ENCODE results near the gene SPRY1.

The SPRY1 gene

GRCh38 chr4:123396307-123397143 lies at the start of gene SPRY1:
Gene SPRY1 (plus strand): TSS chr4:123396795. CDS start chr4:123401592, 4,797 bp downstream.
- peak; percentile 80 for DNase-seq

GRCh38 chr4:123346951-123347350 lies 49.6 kb upstream of the SPRY1 start:
- DNase-seq: no peak

GRCh38 chr4:123348946-123349345 lies 47.6 kb upstream of the SPRY1 start:
- DNase-seq: no peak

GRCh38 chr4:123349421-123350190 lies 47.0 kb upstream of the SPRY1 start:
- no peak for DNase-seq

DNA sequence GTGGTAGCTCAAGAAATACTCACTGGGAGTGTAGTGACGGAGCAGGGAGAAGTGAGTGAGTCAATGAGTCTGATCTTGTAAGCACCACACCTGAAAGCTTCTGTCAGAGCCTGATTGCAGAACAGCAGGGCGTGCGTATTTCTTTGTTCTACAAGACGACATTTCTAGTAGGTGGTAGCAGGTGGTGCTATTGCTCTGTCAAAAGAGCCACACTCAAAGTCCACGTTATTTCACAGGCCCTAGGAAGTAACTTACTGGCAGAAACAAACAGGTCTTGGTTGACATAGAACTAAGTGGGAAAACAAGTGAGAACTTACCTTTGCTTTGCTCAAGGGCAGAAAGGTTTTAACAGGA lies 46.4 kb upstream of the SPRY1 start:
- no peak for DNase-seq

DNA sequence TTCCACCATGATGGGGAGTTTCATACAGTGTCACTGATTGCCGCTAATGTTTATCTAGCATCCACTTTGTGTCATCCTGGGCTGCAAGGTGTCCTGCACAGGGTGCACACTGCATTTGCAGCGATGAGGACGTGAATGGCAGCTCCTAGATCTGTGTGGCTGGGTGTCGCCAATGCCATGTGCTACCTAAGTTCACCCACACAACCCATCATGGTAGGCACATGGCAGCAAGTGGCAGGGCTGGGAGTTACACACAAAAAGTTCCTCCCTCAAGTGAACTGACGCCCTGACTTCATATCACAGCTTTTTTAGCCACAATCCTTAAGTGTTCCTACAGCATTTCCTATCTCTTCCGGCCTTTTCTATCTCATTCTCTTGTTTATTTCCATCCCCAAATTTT lies 45.9 kb upstream of the SPRY1 start:
- DNase-seq: no peak

DNA sequence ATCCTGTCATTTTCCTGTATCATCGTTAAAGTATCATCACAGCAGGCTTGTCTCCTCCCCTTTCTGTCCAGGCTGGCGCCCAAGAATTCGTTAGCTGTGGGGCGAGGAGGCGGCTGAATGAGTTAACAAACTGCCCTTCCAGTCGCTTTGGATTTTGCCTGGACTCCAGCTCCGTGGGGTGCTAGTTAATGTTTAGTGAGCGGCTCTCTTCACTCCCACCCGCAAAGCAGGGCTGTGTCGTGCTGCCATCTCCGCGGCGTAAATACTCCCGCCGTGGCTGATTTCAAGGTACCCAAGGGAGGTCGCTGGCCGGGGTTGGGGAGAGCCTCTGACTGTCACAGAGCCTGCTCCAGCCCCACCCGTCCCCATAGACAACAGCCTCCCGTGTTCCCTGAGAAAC lies 44.9 kb upstream of the SPRY1 start:
- no peak for DNase-seq

GRCh38 chr4:123352240-123352945 lies 44.2 kb upstream of the SPRY1 start:
- DNase-seq: no peak

GRCh38 chr4:123352966-123353365 lies 43.6 kb upstream of the SPRY1 start:
- DNase-seq: no peak

DNA sequence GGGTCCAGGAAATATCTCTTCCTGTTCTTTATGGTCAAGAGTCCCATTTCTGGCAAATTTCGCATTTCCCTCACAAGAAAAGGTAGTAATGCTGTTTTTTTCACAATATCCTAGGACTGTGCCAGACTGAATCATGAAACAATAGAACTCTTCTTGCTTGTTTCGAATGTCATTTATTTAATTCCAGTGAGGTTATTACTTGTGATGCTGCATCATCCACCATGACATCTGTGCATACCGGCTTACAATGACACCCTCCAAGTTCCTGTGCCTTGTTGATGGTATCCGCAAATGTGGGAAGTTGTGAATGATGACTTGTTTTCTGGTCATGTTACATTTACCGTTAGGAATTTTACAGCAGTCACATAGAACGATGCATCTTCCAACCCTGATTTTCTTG lies 42.9 kb upstream of the SPRY1 start:
- DNase-seq: no peak

DNA sequence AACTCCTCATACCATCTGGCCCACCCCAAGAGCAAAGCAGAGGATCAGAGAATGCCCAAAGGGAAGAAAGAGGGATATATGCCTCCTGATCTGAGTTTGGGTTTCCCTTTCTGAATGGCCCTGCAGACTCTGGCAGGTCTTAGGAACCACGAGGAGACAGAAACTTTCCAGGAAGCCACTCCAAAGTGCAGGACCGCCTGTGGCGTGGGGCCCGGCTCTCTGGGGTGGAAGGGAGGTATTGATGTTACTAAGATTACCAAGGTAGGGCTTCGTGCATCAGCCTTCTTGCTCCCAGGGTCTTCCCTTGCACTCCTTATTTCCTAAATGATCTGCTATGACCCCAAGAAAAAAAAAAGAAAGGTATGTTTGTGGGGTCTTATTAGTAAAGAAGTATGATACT lies 41.9 kb upstream of the SPRY1 start:
- DNase-seq: no peak

- DNase-seq: no peak
Observed at GRCh38 chr4:123356921-123357320, 39.7 kb upstream of the SPRY1 start.

- DNase-seq: no peak
Observed at GRCh38 chr4:123359449-123360315, 36.9 kb upstream of the SPRY1 start.

DNA sequence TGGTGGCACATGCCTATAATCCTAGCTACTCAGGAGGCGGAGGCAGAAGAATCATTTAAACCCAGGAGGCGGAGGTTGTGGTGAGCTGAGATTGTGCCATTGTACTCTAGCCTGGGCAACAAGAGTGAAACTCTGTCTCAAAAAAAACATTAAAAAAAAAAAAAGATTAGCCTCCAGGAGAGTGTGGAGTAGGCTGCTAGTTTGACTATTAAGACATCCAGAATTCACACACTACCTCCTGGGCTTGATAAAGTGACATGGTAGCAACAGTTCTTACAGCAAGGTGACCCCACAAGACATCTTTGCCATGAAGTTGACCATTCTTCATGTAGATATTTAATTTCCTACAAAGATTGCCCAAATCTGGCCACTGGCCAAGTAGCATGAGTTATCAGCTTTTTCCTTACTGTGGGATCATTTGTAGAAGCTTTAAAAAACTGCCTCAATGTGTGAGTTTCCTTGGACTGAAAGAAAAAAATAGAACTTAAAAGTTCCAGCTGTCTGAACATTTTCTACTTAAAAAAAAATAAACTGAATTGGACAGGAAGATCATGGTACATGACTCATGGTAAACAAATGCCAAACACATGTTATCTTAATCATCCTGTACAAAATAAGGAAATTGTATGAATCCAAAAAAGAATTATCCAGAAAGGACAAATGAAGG lies 35.3 kb upstream of the SPRY1 start:
- no peak for DNase-seq

DNA sequence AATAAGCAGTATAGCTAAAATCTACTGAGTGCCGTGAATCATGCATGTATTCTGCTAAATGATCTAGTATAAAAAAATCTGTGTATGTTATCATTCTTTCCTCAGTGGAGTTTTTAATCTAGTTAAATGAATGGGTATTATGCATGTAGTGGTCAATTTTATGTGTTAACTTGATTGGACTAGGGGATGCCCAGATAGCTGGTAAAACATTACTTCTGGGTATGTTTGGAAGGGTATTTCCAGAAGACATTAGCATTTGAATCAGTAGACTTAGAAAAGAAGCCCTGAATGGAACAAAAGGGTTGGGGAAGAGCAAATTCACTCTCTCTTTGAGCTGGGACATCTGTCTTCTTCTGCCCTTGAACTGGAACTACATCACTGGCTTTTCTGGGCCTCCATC lies 34.5 kb upstream of the SPRY1 start:
- DNase-seq: no peak

DNA sequence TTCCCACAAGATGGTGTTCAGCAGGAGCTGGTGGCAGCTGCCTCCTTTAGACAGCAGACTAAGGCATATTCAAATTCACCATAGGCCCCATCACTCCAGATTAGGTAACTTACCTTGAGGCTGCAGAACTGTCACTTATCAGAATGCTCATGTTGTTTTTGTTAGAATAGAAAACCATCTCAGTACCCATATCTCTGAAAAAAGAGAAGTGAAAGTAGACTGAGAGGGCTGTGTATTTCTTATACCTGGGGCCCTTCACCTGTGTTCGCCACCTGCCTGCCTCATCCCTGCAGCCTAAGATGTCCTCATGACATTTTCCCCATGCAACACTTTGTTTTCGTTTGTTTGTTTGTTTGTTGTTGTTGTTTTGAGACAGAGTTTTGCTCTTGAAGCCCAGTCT lies 32.9 kb upstream of the SPRY1 start:
- no peak for DNase-seq

DNA sequence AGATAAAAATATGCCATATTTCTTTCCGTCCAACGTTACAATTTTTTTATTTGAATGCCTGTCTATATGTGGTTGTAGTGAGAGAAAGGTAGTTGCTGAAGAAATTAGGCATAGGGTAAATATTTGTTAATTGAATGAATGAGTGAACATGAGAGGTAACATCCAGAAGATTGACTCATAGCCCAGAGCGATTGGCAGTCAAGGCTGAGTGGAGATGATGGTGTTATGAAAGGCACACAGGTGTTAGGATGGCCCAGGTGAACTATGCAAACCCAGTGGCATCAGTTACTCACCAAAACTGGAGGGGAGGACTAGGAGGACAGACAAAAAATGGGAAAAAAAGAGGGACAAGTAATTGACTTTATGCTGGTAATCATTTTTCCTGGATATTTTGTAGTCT lies 31.7 kb upstream of the SPRY1 start:
- DNase-seq: no peak

DNA sequence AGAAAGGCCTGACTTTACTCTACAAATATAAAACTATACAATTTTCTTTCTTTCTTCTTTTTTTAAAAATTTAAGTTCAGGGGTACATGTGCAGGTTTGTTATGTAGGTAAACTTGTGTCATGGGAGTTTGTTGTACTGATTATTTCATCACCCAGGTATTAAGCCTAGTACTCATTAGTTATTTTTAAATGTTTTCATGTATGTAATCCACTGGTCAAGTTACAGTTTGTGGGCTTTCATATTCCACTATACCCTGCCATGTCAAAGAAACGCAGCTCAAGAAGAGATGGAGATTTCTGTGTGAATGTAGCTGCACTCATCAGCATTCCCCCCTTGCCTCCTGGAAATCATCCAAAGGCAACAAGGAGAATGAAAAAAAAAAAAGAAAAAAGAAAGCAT lies 31.2 kb upstream of the SPRY1 start:
- DNase-seq: no peak

DNA sequence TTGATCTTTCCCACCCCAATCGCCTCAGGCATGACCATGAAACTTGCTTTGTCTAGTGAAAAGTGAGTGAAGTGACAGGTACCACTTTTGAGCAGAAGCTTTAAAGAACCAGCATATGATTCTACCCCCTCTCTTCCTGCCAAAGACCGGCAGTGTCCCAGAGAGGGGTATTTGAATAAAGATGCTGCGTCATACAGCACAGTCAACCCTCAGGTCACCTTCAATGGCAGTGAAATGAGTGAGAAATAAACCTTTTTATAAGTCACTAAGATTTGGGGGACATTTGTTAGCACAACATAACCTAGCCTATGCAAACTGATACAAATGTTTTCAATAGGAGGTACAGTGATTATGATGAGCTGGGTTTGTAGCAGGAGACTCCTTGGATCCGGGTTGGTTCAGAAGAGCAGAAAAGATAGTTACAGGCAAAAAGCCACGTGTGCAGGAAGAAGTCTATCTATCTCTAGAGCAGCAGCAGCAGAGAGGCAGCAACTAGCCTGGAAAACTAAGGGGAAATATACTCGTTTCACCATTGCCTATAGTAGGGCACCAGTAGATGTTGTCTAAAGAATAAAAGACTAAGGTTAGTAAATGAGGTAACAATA lies 30.3 kb upstream of the SPRY1 start:
- DNase-seq: no peak

GRCh38 chr4:123378794-123379193 lies 17.8 kb upstream of the SPRY1 start:
- DNase-seq: no peak

GRCh38 chr4:123379392-123379791 lies 17.2 kb upstream of the SPRY1 start:
- no peak for DNase-seq
